GM23248 (cell line): ENCODE measurements around the gene FXR2.

Experiments
- EZH2 ChIP-seq: fragments of 200-600 bp; sonication (generic); IDR thresholded peaks from 2 replicates; pipeline ENCODE4 v1.6.1; 2018; ENCODE audit warnings: antibody characterized with exemption, mild to moderate bottlenecking; ENCODE audit not compliant: insufficient read depth, poor library complexity, severe bottlenecking
- EZH2phosphoT487 ChIP-seq: fragments of 200-600 bp; sonication (generic); IDR thresholded peaks from 2 replicates; pipeline ENCODE4 v1.6.1; 2018; ENCODE audit warnings: antibody characterized with exemption, moderate library complexity, mild to moderate bottlenecking, low read depth; ENCODE audit not compliant: insufficient read depth

GRCh38 chr17:7633093-7633492 lies 18.4 kb upstream of the FXR2 start:
- TF ChIP-seq EZH2: no peak
- TF ChIP-seq EZH2phosphoT487: no peak
